Neutrophil (primary cell): ENCODE data around the gene RDH5.

Experiments used
- H3K27ac ChIP-seq: fragments of 200-600 bp; sonication (generic); 2 replicates; pipeline ENCODE4 v1.5.1; 2016; ENCODE audit warnings: mild to moderate bottlenecking, moderate library complexity
- H3K27me3 ChIP-seq: fragments of 200-600 bp; sonication (generic); 2 replicates; pipeline ENCODE4 v1.6.0; 2016; ENCODE audit warnings: mild to moderate bottlenecking
- H3K36me3 ChIP-seq: fragments of 200-600 bp; sonication (generic); 2 replicates; pipeline ENCODE4 v1.5.1; 2017
- H3K4me1 ChIP-seq, 2 experiments: fragments of 200-600 bp in 1 of 2; sonication (generic) in 1 of 2; 1 replicate in 1 of 2; 2 replicates in 1 of 2; pipeline versions ENCODE4 v1.5.1 to v1.6.1; 2013 to 2016; ENCODE audit warnings: low read depth in 1 of 2, low read length in 1 of 2, mild to moderate bottlenecking in 1 of 2, moderate library complexity in 1 of 2; ENCODE audit not compliant: control insufficient read depth in 1 of 2, insufficient read depth in 1 of 2
- H3K4me3 ChIP-seq, 2 experiments: fragments of 200-600 bp in 1 of 2; sonication (generic) in 1 of 2; 1 replicate in 1 of 2; 2 replicates in 1 of 2; pipeline ENCODE4 v1.5.1; 2013 to 2016; ENCODE audit warnings: low read depth in 1 of 2, low read length in 1 of 2, mild to moderate bottlenecking in 1 of 2, moderate library complexity in 1 of 2
- H3K9me3 ChIP-seq: fragments of 200-600 bp; sonication (generic); 2 replicates; pipeline ENCODE4 v1.5.1; 2016
- TF ChIP-seq, protein P1 (sequence below): fragments of 200-600 bp; sonication (generic); IDR thresholded peaks from 2 replicates; pipeline ENCODE4 v1.5.1; 2016; ENCODE audit warnings: antibody characterized with exemption

The RDH5 gene

GRCh38 chr12:55739025-55739378, 18.8 kb downstream of the RDH5 start:
- TF ChIP-seq, protein P1, sequence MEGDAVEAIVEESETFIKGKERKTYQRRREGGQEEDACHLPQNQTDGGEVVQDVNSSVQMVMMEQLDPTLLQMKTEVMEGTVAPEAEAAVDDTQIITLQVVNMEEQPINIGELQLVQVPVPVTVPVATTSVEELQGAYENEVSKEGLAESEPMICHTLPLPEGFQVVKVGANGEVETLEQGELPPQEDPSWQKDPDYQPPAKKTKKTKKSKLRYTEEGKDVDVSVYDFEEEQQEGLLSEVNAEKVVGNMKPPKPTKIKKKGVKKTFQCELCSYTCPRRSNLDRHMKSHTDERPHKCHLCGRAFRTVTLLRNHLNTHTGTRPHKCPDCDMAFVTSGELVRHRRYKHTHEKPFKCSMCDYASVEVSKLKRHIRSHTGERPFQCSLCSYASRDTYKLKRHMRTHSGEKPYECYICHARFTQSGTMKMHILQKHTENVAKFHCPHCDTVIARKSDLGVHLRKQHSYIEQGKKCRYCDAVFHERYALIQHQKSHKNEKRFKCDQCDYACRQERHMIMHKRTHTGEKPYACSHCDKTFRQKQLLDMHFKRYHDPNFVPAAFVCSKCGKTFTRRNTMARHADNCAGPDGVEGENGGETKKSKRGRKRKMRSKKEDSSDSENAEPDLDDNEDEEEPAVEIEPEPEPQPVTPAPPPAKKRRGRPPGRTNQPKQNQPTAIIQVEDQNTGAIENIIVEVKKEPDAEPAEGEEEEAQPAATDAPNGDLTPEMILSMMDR, result no peak
- Histone ChIP-seq H3K9me3 (no peaks in the 10 kb centered on the region), H3K4me1 (peaks cover 21 to 22% of the 10 kb centered on the region in 2 experiments), H3K27me3 (peaks cover 33% of the 10 kb centered on the region), H3K36me3 (no peaks in the 10 kb centered on the region), H3K27ac (no peak overlapping the region), H3K4me3 (peak overlapping the region; percentile 53 to 60)

DNA sequence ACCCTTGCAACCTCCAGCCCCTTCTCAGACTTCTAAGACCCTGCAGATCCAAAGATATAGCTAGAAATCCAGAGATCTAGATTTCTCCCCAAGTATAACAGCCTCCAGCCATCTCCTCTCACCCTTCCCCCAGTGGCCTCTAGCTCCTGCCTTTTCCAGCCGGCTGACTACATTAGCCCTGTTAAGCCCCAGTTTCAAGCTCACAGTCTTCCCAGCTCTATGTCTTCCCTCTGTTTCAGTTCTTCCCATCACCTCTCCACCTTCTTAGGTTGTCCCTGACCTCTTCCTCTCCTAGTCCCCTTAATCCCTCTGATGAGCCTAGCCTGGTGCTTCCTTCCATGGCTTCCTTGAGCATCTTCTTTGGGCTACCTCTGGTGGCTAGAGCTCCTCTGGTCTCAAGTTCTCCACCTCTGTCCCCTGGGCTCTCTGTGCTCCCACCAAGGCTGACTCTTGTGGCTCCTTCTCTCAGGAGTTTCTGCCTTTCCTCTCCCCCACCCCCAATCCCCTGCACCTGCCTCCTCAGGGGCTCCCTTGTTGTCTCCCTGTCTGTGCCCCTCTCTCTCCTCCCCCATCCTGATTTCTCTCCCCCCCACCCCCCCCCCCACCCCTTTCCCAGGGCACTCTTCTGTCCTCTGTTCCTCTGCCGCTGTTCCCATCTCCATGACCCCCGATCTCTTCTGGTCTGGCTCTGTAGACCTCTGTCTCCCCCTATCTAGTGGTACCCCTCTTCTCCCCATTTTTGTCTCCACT, 21.9 kb downstream of the RDH5 start:
- Histone ChIP-seq H3K9me3 (no peaks in the 10 kb centered on the region), H3K36me3 (no peaks in the 10 kb centered on the region), H3K27ac (no peak overlapping the region), H3K4me1 (peaks cover 25 to 26% of the 10 kb centered on the region in 2 experiments), H3K4me3 (no peak overlapping the region), H3K27me3 (peaks cover 63% of the 10 kb centered on the region)
- TF ChIP-seq, protein P1, result no peak

- H3K9me3 ChIP-seq, result no peaks in the 10 kb centered on the region
- no peaks in the 10 kb centered on the region for H3K36me3 ChIP-seq
- H3K4me1 ChIP-seq, result peaks cover 23 to 25% of the 10 kb centered on the region in 2 experiments
- TF ChIP-seq, protein P1, result no peak
- H3K27ac ChIP-seq, result no peak within 1 kb of the TSS
- peak within 1 kb of the TSS; percentile 43 to 54 for H3K4me3 ChIP-seq
- peaks cover 63% of the 10 kb centered on the region for H3K27me3 ChIP-seq
Measured at GRCh38 chr12:55742719-55743405, 22.7 kb downstream of the RDH5 start, which contains the start of gene GDF11. GDF11 (plus strand) TSS chr12:55743122; CDS start chr12:55743317, 195 bp downstream.

DNA sequence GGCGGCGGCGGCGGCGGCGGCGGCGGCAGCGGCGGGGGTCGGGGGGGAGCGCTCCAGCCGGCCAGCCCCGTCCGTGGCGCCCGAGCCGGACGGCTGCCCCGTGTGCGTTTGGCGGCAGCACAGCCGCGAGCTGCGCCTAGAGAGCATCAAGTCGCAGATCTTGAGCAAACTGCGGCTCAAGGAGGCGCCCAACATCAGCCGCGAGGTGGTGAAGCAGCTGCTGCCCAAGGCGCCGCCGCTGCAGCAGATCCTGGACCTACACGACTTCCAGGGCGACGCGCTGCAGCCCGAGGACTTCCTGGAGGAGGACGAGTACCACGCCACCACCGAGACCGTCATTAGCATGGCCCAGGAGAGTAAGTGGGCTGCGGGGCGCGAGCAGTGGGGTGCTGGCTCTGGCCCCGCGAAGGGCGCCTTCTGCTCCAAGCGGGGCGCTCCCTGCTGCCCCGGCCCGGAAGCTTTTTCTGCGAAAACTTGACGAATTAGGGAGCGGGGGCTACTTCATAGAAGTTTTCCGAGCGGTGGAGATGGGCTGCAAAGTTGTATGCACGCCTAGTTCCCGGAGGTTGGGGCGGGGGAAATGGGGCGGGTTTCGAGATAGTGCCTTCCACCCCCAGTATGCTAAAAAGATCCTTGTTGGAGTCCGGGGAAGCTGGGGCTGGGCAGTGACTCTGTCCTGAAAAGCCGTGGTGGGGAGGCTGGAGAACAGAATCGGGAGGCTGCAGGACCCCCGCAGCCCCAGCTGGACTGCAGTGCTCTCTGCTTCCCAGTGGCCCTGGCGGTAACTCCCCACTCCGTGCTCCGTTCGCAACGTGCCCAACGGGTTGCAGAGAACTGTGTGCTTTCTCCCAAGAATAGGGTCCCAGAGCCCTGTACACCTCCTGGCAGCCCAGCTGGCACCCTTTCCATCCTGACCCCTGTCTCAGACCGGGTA, 23.5 kb downstream of the RDH5 start:
- TF ChIP-seq, protein P1, result no peak
- H3K9me3 ChIP-seq, result no peaks in the 10 kb centered on the region
- peaks cover 3% of the 10 kb centered on the region for H3K36me3 ChIP-seq
- H3K27me3 ChIP-seq, result peaks cover 63% of the 10 kb centered on the region
- H3K4me1 ChIP-seq, result peaks cover 15 to 17% of the 10 kb centered on the region in 2 experiments
- no peak overlapping the region for H3K27ac ChIP-seq
- peak overlapping the region; percentile 43 to 54 for H3K4me3 ChIP-seq

GRCh38 chr12:55744340-55745030, 24.3 kb downstream of the RDH5 start:
- TF ChIP-seq, protein P1, result no peak
- Histone ChIP-seq H3K4me3 (peak overlapping the region in 1 of 2 experiments; percentile 54), H3K27me3 (peaks cover 63% of the 10 kb centered on the region), H3K4me1 (peaks cover 14 to 15% of the 10 kb centered on the region in 2 experiments), H3K27ac (no peak overlapping the region), H3K9me3 (no peaks in the 10 kb centered on the region), H3K36me3 (peaks cover 6% of the 10 kb centered on the region)
